ENCODE data around the gene PCGF3.
A peak's percentile ranks its signal among the peaks of the same experiment; 100 is the strongest.

The PCGF3 gene

DNA sequence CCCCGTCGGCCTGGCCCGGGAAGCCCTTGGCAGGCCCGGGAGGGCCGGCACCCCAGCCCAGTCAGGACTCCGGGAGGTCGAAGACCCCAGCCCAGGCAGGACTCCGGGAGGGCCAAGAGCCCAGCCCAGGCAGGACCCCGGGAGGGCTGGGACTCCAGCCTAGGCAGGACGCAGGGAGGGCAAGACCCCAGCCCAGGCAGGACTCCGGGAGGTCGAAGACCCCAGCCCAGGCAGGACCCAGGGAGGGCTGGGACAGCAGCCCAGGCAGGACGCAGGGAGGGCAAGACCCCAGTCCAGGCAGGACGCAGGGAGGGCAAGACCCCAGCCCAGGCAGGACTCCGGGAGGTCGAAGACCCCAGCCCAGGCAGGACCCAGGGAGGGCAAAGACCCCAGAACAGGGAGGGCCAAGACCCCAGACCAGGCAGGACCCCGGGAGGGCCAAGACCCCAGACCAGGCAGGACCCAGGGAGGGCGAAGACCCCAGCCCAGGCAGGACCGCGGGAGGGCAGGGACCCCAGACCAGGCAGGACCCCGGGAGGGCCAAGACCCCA lies 526 bp downstream of the PCGF3 start:
- peak; percentile 46; the same call in 1 of the 2 replicates for TF ChIP-seq ZFX (IDR thresholded peaks at IDR 0.05)
- H3K27ac ChIP-seq: peak overlapping the region; percentile 98

DNA sequence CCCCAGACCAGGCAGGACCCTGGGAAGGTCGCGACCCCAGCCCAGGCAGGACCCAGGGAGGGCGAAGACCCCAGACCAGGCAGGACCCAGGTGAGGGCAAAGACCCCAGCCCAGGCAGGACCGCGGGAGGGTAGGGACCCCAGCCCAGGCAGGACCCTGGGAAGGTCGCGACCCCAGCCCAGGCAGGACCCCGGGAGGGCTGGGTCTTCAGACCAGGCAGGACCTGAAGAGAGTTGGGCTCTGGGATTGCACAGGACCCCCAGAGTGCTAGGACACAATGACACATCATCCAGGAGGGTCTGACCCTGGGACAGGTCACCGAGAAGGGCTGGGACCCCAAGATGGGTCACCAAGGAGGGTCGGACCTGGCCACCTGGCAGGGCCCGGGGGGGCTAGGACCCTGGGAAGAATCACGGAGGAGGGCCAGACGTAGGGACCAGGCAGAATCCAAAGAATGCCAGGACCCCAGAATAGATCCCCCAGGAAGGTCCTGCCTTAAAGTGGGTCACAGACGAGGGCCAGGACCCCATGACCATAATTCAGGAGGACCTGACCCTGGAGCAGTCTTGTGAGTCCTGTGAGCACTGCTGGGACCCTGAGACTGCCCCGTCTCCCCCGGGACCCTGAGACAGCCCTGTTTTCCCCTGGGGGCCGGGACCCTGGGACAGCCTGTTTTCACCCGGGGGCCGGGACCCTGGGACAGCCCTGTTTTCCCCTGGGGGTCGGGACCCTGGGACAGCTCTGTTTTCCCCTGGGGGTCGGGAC lies 1.4 kb downstream of the PCGF3 start:
- TF ChIP-seq, protein P1, sequence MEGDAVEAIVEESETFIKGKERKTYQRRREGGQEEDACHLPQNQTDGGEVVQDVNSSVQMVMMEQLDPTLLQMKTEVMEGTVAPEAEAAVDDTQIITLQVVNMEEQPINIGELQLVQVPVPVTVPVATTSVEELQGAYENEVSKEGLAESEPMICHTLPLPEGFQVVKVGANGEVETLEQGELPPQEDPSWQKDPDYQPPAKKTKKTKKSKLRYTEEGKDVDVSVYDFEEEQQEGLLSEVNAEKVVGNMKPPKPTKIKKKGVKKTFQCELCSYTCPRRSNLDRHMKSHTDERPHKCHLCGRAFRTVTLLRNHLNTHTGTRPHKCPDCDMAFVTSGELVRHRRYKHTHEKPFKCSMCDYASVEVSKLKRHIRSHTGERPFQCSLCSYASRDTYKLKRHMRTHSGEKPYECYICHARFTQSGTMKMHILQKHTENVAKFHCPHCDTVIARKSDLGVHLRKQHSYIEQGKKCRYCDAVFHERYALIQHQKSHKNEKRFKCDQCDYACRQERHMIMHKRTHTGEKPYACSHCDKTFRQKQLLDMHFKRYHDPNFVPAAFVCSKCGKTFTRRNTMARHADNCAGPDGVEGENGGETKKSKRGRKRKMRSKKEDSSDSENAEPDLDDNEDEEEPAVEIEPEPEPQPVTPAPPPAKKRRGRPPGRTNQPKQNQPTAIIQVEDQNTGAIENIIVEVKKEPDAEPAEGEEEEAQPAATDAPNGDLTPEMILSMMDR (conservative IDR thresholded peaks at IDR 0.05): no peak
- TF ChIP-seq ZFX (IDR thresholded peaks at IDR 0.05): no peak
- no peak overlapping the region for H3K27ac ChIP-seq

DNA sequence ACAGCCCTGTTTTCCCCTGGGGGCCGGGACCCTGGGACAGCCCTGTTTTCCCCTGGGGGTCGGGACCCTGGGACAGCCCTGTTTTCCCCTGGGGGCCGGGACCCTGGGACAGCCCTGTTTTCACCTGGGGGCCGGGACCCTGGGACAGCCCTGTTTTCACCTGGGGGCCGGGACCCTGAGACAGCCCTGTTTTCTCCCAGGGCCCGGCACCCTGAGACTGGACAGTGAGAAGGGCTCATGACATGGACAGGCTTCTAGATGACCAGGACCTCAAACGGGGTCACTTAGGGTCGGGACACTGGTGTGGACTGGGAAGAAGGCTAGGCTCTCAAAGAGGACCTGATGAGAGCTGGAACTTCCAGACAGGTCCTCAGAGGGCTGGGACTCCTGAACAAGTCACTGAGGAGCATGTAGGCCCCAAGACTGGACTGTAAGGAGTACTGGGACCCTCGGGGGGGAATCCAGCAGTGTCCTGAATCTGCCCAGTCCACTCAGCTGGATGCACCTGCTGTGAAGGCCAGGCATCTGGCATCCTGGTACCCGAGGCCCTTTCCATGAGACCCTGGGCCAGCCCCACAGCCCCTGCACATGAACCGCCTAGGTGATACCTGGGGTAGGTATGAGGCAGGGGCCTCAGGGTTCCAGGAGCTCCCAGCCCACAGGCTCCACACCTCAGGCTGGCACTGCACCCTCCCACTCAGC lies 2.4 kb downstream of the PCGF3 start:
- TF ChIP-seq ZFX (IDR thresholded peaks at IDR 0.05): no peak
- TF ChIP-seq, protein P1 (conservative IDR thresholded peaks at IDR 0.05): no peak

DNA sequence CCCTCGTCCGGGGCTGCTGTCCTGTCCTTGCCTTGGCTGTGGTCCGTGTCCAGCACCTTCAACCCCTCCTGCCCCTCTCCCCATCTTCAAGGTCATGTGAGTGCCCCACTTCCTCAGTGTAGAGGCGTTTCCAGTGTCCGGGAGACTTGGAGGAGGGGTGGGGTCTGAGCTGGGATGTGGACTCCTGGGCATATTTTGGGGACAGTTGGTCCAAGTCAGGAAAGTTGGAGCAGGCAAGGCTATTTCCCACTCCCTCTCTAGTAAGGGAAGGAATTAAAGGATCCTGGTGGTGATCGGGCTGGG lies 3.0 kb downstream of the PCGF3 start:
- no peak overlapping the region for H3K27ac ChIP-seq
- TF ChIP-seq, protein P1 (conservative IDR thresholded peaks at IDR 0.05): no peak
- TF ChIP-seq ZFX (IDR thresholded peaks at IDR 0.05): no peak

More for the DNA sequence above, 2.4 kb downstream of the PCGF3 start:
- no peak overlapping the region for H3K27ac ChIP-seq

DNA sequence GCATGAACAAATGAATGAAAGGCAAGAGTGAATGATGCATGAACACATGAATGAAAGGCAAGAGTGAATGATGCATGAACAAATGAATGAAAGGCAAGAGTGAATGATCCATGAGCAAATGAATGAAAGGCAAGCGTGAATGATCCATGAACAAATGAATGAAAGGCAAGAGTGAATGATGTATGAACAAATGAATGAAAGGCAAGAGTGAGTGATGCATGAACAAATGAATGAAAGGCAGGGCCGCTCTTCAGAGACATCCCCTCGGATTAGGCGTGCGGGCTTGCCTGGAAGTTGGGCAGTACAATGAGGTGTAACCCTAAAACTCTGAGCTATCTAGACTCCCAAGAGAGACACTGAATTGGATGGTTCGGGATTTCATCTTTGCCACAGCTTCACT lies 3.7 kb downstream of the PCGF3 start:
- H3K27ac ChIP-seq: no peak overlapping the region
- no peak for TF ChIP-seq ZFX (IDR thresholded peaks at IDR 0.05)
- TF ChIP-seq, protein P1 (conservative IDR thresholded peaks at IDR 0.05): no peak

DNA sequence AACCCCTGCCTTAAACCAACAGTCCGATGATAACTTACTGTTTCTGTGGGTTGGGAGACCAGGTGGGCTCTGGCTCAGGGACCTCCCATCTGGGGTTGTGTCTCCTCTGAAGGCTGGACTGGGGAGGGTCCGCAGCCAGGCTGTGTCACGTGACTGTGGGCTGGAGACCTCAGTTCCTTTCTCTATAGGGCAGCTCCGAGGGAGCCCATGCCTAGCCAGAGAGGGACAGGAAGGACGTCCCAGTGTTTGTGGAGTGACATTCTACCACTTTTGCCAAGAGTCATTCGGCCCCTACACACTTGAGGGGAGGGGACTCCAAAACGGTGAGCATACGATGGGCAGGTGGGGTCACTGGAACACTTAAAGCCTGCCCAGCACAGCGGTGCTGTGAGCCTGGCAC lies 4.5 kb downstream of the PCGF3 start:
- no peak overlapping the region for H3K27ac ChIP-seq
- TF ChIP-seq, protein P1 (conservative IDR thresholded peaks at IDR 0.05): no peak
- TF ChIP-seq ZFX (IDR thresholded peaks at IDR 0.05): no peak

DNA sequence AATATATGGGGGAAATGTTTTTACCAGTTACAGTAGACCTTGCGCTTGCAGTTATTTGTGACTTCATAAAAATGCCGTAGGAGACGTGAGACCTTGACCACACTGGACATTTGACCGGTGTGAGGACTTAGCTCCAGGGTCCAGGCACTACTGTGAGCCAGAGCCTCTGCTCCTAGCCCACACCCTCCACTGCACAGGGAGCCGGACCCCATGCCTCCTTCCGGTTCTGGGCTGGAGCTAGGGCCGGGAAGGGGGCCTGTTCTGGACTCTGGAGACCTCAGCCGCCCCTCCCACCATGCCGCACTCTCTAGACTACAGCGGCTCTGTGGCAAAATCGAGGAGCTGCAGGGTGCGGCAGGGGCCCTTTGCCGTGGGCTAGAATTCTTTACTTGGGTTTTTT lies 5.3 kb downstream of the PCGF3 start:
- no peak overlapping the region for H3K27ac ChIP-seq
- no peak for TF ChIP-seq ZFX (IDR thresholded peaks at IDR 0.05)
- TF ChIP-seq, protein P1 (conservative IDR thresholded peaks at IDR 0.05): no peak
